HG02852 (cell line): Measurements from ENCODE around the gene GPC1.
"Not testable (repeated sequence)": the region's sequence is repeated elsewhere in the genome, so short reads cannot be mapped to it uniquely, and the experiment has no call there.

ENCODE experiments used
- ATAC-seq: cut with Tn5 transposase; IDR thresholded peaks from one replicate; pipeline ENCODE4 v1.9.1; 2021; ENCODE audit warnings: mild to moderate bottlenecking, moderate library complexity; ENCODE audit not compliant: unreplicated experiment

The GPC1 gene

DNA sequence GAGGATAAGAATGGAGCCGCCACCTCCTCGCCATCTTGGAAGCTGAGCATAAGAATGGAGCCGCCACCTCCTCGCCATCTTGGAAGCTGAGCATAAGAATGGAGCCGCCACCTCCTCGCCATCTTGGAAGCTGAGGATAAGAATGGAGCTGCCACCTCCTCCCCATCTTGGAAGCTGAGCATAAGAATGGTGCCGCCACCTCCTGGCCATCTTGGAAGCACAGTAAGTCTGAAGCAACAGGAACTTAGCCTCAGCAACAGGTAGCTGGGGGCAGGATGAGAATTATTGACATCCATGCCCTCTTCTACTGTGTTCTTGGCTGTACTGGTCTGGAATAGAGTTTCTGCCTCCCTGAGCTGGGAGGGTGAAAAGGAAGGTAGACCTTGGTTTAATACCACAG, 61.6 kb downstream of the GPC1 start:
- ATAC-seq = not testable (repeated sequence)

DNA sequence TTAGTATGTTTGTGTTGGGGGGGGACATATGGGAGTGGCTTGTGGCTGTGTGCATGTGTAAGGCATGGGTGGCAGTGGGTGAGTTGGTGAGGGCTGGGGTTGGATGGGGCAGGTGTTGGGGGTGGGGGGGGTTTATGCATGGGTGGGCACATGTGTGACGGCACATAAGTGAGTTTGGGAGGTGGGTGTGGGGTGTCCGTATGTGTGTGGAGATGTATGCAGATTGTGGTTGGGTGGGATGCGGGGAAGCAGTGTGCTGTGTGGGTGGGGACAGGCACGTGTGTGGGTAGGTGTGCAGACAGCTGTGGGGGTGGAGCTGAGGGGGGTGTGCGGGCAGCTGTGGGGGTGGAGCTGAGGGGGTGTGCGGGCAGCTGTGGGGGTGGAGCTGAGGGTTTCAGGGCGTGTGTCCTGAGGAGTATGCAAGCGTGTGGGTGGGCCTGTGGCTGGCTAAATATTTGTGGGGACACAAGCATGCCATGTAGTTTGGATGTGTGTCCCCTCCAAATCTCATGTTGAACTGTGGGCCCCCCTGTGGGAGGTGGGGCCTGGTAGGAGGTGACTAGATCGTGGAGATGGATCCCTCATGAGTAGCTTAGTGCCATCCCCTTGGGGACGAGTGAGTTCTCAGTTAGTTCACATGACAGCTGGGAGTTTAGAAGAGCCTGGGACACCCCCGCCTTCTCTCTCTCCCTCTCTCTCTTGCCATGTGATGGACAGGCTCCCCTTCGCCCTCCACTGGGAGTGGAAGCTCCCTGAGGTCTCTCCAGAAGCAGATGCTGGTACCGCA, 62.9 kb downstream of the GPC1 start:
- ATAC-seq = no peak

DNA sequence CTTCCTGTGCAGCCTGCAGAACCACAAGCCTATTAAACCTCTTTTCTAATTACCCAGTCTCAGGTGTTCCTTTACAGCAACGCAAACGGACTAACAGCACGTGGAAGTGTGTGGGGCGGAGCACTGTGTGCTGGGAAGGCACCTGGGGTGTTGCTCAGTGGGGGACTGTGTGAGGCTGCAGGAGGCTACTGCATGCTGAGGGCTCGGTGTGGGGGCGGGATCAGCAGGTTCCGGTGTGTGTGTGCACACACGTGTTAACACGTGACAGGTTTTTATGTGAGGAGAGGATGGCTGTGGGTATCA, 63.4 kb downstream of the GPC1 start:
- no peak for ATAC-seq

DNA sequence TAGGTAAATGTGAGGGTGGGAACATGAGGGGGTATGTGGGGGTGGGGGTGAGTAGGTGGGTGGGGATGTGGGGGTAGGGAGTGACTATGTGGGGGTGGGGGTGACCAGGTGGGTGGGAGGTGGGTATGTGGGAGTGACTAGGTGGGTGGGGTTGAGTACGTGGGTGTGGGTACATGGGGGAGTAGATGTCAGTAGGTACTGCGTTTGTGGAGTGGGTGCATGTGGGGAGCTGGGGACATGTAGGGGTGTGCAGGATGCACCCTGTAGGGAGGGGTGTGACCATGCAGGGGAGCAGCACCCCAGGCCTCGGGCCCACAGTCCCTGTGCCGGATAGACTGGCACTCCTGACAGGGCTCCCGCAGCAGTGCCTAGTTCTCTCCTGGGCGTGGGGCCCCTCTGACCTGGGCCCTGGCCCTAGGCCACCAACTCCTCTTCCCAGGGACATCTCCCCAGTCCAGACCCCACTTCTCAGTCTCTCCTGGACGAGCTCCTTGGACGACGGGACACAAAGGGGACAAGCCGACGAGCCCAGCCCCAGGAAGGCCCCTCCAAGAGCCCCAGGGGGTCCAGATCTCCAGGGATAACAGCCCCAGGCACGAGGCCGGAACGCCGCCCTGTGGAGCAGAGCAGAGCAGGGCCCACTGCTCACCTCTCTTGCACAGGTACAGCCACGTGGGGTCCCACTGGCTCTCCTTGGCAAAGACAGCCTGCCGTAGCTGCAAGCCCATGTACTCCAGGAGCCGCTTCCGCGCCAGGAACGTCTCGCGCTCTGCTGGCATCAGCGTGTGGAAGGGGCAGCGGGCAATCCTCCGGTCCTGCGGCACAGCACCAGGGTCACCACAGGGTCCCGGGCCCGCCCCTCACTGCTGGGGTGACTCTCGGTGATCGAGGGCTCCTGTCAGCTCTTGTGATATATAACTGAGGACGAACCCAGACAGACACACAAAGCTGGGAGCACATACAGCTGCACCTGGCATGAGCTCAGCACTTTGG, 64.1 kb downstream of the GPC1 start:
- ATAC-seq = no peak

DNA sequence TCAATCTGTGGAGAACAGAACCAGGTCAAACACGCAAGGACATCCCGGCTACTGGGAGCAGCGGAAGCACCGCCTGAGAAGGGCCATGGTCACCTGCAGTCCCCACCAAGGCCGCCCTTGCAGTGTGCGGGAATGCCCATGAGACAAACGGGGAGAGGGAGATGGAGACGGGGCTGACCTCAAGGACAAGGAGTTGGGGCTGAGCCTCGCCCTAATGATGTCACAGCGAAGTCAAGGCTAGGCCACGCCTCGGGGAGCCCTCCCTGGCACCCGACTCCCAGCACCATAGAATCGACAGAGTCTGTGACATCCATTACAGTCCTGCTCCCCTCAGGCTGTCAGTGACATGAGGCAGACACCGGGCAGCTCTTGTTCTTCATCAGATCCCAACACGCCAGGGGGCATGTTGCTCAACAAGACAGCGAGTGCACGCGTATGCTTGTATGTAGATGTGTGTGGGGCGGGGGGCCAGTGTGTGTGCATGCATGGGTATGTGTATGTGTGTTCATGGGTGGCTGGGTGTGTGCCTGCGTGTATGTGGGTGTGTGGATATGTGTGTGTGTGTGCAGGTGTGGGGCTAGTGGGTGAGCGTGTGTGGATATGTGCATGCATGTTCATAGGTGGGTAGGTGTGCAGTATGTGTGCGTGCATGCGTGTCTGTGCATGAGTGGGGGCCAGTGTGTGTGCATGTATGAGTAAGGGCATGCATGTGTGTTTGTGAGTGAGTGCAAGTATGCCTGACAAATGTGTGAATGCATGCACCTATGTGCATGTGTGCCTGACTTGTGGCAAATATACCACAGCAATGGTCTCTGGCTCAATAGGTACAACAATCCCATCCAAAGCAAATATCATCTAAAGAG, 65.3 kb downstream of the GPC1 start:
- ATAC-seq = no peak

DNA sequence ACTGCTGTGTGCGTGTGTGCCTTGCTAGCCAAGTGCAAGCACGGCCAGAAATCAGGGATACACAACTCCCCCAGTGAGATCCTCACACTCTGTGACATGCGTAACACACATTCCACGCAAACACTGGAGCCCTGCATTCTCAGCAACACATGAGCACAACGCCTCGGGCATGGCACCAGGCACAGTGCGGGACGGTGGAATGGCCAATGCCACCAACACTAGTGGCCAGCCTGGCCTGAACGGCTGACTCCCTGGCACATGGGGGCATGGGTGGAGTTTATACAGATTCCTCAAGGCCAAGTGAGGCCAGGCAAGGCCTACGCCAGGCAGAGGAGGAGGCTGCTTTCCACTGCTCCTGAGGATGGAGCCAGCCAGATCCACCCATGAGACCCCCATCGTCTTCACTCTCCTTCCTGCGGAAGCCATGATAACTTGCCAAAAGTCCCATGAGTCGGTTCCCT, 66.1 kb downstream of the GPC1 start:
- ATAC-seq = no peak

DNA sequence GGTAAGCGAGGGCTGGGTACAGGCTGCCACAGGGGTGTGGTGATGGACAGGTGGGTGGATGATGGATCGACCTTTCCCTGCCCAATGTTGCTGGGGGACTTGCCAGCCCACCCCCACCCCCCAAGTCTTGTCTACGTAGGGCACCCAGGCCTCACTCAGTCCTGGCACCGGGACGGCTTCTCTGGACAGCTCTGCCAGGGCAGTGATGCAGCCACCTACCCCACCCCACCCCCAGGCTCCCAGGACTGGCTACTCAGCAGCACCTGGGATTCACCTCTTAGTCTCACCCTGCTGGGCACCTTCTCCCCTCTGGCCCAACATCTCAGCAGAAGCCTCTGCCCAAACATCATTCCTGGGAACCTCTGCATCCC, 66.6 kb downstream of the GPC1 start:
- ATAC-seq = no peak

DNA sequence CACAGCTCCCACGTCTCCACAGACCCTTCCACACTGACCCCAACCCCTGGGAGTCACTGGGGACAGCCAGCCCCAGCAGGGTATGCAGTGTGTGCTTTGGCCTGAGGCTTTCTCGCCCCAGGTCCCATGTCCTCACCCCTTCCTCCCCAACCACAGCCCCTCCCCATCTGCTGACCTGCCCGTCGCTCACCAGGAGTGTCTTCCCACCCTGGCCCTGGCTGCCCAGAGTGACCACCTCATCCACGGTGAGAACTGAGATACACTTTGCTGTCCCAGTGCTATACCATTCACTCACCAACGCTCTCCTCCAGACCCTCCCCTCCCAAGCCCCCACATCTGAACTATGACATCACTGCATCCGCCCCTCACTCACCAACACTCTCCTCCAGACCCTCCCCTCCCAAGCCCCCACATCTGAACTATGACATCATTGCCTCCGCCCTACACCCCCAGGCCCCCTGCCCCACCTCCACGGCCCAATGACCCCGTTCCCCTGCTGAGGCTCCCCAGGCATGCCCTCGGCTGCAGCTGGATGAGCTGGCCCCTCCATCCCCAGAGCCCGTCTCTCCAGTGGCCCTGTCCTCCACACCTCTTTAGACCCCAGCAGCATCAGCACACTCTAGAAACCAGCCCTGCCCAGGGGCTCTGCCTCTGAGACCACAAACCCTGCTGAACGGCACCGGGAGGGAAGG, 67.1 kb downstream of the GPC1 start:
- ATAC-seq = no peak

DNA sequence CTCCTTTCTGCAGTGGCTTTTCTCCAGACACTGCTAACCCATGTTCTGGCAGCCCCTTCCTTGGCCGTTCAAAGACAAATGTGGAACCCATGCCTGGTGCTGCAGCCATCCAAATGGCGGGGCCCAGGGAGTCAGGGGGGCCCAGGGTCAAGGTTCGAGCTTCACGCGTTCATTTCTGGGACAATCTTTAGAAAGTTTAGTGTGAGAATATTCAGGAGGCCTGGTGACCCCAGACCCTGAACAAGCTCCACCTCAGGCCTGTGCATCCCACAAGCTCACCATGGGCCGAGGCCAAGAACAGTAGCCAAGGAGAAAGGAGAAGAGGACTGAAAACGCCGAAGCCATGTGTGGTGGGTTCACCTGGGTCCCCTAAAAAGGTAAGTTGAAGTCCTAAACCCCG, 67.9 kb downstream of the GPC1 start:
- ATAC-seq = no peak

DNA sequence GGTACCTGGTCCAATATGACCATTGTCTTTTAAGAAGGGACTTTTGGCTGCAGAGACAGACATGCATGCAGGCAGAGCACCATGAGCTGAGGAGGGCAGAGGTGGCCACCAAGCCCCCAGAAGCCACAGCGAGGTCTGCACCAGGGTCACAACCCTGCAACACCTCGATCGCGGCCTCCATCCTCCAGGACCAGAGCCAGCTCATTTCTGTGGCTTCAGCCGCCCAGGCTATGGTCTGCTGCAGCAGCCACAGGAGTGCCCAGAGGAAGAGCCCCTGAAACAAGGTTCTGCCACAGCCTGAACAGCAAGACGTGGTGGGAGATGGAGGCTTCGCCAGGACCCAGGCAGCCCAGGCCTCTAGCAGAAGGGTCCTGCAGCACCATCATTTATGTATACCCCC, 68.4 kb downstream of the GPC1 start:
- ATAC-seq = no peak

DNA sequence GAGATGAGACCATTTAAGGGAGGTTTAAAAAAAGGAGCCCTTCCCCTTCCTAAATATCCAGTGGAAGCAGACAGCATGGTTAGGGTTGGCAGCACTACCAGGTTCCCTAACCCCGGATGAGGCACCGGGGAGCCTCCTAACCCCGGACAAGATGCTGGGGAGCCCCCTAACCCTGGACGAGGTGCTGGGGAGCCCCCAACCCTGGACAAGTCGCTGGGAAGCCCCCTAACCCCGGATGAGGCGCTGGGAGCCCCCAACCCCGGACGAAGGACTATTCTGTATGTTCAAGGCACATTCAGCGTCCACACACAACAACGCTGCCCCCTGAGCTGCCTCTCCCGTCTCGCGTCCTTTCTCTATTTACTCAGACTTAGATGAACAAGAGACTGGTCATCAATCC, 70.4 kb downstream of the GPC1 start:
- no peak for ATAC-seq

DNA sequence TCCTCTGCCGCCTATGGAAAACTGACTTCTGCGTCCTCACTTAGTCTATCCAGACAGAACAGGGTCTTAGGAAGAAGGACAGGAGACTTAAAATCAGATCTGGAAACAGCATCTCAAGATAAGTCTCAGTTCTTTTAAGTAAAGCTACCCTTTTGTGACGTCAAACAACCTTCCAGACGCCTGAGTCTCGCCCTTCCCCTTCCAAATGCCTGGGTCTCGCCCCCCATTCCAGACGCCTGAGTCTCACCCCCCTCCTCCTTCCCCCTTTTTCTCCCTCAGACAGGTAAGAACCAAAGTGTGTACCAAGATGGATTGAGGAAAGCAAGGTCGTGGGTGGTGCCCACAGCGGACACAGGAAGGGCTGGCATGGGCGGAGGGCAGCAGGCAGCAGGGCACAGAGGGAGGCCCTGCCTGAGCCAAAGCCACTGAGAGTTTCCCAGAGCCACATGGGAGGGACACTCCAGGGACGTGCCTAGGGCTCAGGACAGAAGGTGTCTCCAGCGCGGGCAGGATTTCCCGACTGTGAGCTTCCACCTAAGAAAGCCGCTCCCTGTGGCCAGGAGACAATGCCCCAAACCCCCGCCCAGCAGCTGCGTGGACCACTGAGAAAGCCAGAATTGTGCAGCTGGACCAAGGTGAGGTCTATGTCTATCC, 71.1 kb downstream of the GPC1 start:
- ATAC-seq = no peak

DNA sequence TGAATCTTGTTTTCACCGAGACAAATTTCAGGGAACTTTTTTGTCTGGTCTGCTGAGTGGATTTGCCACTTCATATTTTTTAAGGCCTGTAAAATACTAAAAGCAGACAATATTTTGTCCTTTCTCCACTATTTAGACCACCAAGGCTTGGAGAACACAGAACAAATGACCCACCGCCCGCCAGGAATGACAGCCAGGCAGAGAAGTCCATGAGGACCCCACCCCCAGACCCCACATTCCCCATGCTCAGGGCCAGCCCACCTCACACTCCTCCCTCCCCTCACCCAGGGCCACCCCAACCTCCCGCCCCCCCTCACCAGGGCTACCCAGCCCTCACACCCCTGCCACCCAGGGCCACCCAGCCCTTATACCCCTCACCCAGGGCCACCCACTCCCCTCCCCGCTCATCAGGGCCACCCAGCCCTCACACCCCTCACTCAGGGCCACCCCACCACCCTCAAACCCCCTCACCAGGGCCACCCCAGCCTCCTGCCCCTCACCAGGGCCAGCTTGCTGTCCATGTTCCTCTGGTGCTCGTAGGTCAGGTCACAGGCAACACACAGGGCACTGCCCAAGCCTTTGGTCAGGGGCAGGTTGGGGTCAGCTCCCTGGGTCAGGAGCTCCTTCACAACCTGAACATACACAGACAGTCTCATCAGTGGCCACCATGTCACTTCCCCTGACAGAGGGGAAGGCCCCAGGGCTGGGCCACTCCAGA, 71.8 kb downstream of the GPC1 start:
- no peak for ATAC-seq

DNA sequence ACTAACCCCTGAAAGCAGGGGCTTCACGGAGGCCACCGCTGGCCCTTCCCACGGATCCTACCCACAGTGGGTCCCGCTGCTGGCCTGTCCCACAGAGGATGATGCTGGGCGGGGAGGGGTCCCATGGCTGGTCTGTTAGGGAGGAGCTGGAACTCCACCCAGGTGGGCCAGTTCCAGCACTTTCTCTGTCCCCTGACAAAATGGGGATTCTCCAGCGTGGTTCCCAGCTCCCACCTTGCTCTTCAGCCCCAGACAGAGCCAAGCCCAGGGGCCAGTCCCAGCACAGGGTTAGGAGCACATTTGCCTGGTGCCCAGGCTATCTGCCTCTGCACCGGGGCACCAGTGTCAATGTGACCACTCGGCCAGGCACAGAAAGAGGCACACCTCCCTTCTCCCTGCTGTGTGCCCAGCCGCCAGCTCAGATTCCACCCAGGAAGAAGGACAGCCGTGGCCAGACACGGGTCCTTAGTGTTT, 72.4 kb downstream of the GPC1 start:
- no peak for ATAC-seq

DNA sequence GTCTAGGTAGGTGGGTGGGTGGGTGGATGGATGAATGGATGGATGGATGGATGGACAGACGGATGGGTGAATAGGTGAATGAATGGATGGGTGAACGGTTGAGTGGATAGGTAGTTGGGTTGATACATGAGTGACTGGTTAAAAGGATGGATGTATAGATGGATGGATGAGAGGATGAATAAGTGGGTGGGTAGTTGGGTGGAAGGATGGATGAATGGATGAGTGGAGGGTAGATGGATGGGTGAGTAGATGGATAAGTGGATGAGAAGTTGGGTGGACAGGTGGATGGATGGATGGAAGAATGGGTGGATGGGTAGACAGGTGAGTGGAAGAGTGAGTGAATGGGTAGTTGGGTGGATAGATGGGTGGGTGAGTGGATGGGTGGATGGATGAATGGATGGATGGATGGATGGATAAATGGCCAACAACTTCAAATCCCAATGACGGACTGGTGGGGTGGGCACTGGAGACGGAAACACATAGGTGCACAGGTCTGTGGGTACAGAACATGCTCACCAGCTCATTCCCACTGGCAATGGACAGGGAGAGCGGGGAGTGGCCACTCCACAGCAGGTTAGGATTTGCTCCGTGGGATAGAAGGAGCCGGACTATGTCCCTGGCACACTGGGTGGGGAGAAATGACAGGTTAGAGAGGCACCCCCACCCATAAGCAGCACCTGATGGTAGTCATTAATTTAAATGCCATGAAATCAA, 73.5 kb downstream of the GPC1 start:
- no peak for ATAC-seq

DNA sequence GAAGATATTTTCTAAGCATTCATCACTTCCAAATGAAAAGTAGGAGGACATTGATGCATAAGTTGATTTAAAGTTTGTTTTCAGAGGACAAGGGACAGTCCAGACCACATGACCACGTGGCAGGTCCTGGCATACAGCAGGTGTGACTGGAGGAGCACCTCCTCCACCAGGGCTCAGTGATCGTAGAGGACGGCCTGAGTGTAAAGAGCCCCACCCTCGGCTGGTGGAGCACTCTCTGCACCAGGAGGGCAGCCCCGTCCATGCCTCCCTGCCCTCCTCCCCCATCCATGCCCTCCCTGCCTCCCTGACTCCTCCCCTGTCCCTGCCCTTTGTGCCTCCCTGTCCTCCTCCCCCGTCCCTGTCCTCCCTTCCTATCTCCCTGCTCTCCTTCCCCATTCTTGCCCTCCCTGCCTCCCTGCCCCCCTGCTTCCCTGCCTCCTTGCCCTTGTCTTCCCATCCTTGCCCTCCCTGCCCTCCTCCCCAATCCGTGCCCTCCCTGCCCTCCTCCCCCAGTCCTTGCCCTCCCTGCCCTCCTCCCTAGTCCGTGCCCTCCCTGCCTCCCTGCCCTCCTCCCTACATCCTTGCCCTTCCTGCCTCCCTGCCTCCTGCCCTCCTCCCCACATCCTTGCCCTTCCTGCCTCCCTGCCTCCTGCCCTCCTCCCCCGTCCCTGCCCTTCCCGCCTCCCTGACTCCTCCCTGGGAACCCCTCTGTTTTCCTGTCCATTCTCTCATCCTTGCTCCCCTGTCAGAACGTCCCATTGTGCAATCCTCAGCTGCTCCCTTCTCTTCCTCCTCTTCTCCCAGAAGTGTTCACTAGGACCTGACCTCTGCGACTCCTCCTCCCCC, 74.4 kb downstream of the GPC1 start:
- no peak for ATAC-seq

DNA sequence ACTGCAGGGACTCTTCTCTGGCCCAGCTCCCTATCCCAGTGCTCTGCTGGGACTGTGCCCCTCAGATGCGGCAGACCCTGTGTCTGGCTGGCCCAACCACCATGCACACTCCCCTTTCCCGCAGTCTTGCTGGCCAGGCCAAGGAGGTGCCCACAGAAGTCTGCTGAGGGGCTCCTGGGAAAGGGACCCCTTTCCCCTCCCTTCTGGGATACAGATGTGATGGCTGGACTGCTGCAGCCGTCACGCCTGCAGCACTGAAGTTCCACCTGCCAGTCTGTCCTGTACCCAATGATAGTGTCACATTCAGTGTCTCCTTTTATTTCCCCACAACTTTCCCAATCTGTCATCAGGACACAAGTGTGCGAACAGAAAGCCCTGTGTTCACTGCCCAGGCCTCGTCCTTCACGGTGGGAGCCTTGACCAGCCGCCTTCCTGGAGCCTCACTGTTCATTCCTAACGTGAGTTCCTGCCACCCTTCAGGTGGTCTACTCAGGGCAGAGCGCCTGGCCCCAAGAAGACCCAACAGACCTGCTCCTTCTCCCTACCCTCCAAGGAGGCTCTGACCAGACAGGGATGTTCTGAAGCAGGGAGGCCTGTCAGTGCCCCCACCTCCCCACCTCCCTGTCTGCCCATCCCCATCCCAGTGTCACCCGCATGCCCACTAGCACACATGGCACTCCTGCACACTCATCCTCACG, 75.2 kb downstream of the GPC1 start:
- ATAC-seq = no peak
